Stimulated activated naive CD4-positive, alpha-beta T cell (primary cell): ENCODE data around the gene PFDN6.
A peak's percentile ranks its signal among the peaks of the same experiment; 100 is the strongest.
"Not testable (repeated sequence)": the region's sequence is repeated elsewhere in the genome, so short reads cannot be mapped to it uniquely, and the experiment has no call there.

Source experiments
- DNase-seq, 6 experiments: peaks; one replicate each; lab custom pipeline; 2025; lab: John Stamatoyannopoulos, UW

PFDN6 gene

GRCh38 chr6:33273924-33274902 lies 15.2 kb upstream of the PFDN6 start:
- DNase-seq: no peak

- not testable (repeated sequence) for DNase-seq
Measured at GRCh38 chr6:33275795-33276580, 13.4 kb upstream of the PFDN6 start.

- no peak for DNase-seq
Measured at GRCh38 chr6:33276581-33276863, 12.9 kb upstream of the PFDN6 start.

- peak; percentile 47 to 79 (median 71) for DNase-seq
Measured at GRCh38 chr6:33276864-33277662, 12.3 kb upstream of the PFDN6 start, which contains the start of gene B3GALT4. B3GALT4 (plus strand) TSS chr6:33277123; CDS start chr6:33277420, 297 bp downstream.

DNA sequence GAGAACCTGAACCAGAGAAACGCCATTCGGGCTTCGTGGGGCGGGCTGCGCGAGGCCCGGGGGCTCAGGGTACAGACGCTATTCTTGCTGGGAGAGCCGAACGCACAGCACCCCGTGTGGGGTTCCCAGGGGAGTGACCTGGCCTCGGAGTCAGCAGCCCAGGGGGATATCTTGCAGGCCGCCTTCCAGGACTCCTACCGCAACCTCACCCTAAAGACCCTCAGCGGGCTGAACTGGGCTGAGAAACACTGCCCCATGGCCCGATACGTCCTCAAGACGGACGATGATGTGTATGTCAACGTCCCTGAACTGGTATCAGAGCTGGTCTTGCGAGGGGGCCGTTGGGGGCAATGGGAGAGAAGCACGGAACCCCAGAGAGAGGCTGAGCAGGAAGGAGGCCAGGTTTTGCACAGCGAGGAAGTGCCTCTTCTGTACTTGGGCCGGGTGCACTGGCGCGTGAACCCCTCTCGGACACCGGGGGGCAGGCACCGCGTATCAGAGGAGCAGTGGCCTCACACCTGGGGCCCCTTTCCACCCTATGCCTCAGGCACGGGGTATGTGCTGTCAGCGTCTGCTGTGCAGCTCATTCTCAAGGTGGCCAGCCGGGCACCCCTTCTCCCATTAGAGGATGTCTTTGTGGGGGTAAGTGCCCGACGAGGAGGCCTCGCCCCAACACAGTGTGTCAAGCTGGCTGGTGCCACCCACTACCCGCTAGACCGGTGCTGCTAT lies 11.6 kb upstream of the PFDN6 start:
- DNase-seq: peak in 2 of 6 experiments; percentile 16 to 41

DNA sequence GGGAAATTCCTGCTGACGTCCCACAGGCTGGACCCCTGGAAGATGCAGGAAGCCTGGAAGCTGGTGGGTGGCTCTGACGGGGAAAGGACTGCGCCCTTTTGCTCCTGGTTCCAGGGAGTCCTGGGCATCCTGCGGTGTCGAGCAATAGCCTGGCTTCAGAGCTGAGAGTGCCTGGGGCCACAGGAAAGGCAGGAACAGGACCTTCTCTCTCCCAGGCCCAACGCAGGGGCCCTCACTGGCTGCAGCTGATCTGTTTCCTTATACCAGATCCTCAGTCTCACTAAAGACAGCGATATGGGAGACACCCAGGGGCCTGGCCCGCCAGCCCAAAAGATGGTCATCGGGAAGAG lies 11.0 kb upstream of the PFDN6 start:
- DNase-seq: no peak

DNA sequence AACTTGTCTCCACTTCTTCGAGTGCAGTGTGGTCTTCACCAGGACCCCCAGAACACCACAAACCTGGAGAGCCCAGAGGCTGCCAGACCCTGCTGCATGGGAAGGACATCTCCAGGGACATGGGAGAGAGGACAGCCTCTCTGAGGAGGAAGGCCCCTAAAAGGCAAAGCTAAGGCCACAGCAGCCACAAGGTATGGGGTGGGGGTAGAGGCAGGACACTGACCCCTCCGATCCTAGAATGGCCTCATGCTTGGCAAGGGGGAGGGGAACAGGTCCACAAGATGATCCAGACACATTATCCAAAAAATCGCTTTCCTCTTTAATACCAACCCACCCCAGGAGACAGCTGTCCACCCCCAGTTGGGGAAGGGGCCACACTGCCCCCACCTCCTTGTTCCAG lies 10.6 kb upstream of the PFDN6 start:
- no peak for DNase-seq

GRCh38 chr6:33279257-33279695 lies 10.1 kb upstream of the PFDN6 start:
- no peak for DNase-seq

- DNase-seq: peak in 2 of 6 experiments; percentile 11 to 12
Measured at GRCh38 chr6:33279971-33280511, 9.4 kb upstream of the PFDN6 start.

DNA sequence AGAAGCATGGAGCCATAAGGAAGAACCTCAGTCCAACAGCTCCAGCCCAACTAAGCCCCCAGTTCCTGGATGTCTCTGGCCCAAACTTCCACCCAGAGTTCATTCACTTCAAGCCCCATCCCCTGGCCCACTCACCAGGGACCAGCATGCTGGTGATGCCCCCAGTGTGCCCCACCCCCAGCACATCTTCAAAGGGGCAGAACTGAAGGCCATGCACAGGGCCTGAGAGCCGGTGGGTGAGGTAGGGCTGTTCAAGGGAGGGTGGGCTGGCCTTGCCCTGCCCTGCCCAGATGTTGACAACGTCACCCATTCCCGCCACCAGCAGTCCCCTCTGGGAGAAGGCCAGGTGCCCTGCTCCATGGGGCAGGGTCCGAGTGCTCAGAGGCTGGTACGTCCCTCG lies 8.9 kb upstream of the PFDN6 start:
- no peak for DNase-seq

DNA sequence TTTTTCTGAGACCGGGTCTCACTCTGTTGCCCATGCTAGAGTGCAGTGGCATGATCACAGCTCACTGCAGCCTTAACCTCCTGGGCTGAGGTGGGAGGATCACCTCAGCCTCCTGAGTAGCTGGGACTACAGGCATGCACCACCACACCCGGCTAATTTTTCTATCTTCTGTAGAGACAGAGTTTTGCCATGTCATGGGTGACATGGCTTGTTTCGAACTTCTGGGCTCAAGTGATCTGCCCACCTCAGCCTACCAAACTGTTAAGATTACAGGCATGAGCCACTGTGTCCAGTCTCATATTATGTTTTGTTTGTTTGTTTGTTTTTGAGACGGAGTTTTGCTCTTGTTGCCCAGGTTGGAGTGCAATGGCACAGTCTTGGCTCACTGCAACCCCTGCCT lies 4.2 kb upstream of the PFDN6 start:
- DNase-seq: not testable (repeated sequence)

DNA sequence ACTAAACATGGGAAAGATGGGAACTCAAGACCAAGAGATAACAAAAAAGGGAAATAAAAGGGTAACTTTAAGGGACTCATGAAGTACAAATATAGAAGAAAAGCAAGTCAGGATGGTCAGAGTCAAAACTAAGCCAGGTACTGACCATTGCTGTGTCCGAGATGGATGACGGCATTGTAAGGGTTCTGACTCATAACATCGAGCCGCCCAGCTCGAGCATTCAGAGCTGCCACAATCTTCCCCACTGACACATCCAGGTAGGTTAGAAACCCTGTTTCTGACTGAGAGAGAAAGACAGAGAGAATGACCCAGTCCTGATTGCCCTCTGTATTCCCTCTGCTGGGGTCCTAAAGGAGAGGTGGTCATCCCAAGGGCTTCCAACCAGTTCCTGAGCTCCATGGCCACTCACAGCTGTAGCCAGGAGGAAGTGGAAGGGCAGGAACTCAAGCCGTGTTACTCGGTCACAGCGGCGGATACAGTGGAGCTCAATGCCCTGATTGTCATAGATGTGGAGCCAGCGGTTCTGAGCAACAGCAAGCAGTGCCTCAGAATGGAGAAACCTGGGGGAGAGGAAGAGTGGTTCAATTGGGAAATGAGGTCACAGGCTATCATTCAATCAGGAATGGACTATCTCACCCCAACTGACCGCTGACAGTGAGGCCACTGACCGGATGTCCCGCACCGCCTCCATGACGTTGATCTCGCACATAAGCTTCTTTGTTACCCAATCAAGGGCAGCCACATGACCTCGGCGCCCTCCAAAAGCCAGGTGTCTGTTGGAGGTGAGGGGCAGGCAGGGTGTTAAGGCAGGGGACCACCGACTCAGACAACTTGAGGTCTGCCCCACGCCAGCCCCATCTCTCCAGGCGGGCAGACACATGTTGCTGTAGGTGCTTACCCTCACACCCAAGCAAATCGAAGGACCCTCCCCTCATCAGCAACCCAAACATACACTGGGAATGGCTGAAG lies 2.2 kb upstream of the PFDN6 start:
- no peak for DNase-seq

GRCh38 chr6:33288141-33288920 lies 1.1 kb upstream of the PFDN6 start:
- DNase-seq: no peak

- DNase-seq: no peak
Measured at GRCh38 chr6:33289784-33290315, 449 bp downstream of the PFDN6 start.

DNA sequence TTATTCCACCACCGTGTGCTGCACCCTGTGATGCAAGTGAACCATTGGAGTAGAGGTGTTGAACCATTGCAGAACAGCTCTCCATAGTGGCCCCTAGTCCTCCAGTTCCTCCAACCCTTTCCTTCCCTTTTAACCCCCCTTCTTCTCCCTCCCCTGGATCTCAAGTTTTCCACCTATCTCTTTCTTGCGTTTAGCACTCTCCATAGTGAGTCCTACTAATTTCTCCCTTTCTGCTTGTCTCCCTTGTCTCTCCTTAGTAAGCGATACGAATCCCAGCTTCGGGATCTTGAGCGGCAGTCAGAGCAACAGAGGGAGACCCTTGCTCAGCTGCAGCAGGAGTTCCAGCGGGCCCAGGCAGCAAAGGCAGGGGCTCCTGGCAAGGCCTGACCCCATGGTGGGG lies 1.1 kb downstream of the PFDN6 start:
- no peak for DNase-seq

DNA sequence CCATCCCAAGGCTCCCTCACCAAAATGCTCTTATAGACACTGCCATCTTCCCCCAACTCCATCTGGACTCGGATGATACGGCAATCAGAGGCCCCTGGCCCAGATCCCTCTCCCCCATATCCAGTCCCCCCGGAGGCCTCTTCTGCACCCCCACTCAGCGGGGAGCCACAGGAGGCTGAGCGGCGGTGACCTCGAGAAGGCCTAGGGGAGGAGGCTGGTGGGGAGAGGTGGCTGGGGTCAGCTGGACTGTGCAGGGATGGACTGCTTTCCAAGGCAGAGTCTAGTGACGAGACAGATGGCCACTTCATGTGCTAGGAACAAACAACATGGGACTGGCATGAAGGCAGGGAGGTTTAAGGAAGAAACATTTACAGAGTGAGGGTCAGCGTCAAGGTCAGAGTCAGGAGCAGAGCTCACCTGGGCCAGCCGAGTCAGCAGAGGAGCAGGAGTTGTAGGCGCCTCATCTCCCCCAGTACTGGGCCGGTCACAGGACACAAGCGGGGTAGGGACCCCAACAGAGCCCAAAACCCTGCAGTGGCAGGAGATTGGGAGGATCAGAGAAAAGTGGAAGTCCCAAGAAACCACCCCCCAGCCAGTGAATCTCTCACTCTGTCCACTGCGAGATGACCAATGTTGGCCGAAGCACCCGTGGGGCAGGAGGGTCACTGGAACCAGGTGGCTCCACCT lies 3.7 kb downstream of the PFDN6 start:
- DNase-seq: no peak

GRCh38 chr6:33294086-33294823 lies 4.9 kb downstream of the PFDN6 start:
- no peak for DNase-seq
